Loucy (cell line): Measurements from ENCODE around the gene PTPRT.

ENCODE experiments used
- EZH2phosphoT487 ChIP-seq: fragments of 200-600 bp; IDR thresholded peaks from 2 replicates; pipeline ENCODE4 v1.6.1; 2018; ENCODE audit warnings: antibody characterized with exemption, mild to moderate bottlenecking, moderate library complexity, borderline replicate concordance
- TF ChIP-seq, protein P1 (sequence below): fragments of 200-600 bp; sonication (generic); conservative IDR thresholded peaks from 2 replicates; pipeline ENCODE4 v1.5.1; 2014; ENCODE audit warnings: mild to moderate bottlenecking, antibody characterized with exemption, low read length

DNA sequence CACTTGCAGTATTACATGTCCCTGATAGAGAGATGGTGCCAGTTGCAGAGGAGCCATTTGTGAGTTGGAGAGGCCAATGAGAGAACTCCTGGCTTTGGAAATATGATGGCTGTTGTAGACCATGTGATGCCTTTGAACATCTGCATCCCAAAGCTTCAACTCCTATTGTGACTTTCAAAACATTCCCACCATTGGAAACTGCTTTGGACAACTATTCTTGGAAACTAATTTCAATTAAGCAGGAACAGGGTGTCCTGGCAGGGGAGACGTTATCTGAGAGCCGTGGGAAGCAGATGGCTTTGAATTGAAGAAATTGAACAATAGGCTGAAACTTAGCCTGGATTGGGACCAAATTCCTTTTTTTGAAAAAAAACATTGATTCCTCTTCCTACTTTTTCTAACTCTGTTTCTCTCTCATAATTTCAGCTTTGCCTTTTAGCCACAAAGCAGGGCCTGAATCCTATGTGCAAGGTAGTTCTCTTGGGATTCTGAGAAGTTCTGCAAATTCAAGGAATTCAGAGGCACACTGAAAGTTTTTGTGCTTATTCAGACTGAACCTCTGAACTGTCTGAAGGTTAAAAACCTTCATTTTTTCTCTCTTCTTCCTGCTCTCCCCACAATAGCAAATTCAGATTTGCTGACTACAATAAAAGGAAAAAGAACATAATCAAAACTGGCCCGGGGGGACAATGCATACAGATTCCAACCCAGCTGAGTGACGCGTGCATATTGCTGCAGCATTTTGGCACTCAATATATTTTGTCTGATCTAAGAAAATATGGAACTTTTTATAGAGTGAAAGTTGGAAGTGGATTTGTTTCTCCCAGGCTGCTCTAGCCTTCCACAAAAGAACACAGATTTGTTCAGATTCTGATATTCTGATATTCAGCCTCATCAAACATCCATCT lies 851.2 kb downstream of the PTPRT start:
- TF ChIP-seq, protein P1, sequence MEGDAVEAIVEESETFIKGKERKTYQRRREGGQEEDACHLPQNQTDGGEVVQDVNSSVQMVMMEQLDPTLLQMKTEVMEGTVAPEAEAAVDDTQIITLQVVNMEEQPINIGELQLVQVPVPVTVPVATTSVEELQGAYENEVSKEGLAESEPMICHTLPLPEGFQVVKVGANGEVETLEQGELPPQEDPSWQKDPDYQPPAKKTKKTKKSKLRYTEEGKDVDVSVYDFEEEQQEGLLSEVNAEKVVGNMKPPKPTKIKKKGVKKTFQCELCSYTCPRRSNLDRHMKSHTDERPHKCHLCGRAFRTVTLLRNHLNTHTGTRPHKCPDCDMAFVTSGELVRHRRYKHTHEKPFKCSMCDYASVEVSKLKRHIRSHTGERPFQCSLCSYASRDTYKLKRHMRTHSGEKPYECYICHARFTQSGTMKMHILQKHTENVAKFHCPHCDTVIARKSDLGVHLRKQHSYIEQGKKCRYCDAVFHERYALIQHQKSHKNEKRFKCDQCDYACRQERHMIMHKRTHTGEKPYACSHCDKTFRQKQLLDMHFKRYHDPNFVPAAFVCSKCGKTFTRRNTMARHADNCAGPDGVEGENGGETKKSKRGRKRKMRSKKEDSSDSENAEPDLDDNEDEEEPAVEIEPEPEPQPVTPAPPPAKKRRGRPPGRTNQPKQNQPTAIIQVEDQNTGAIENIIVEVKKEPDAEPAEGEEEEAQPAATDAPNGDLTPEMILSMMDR, result no peak
- TF ChIP-seq EZH2phosphoT487, result no peak
